ENCODE data around the gene P2RX6. TPM values are rescaled to one million over a fixed set of nuclear protein-coding genes. Genes with fewer than 3 reads are reported as not detected.
"Not testable (repeated sequence)": the region's sequence is repeated elsewhere in the genome, so short reads cannot be mapped to it uniquely, and the experiment has no call there.

Gene P2RX6
- total and polyA plus RNA-seq, 2 experiments from 2014 or later, result 3.3 to 8.0 TPM

- Histone ChIP-seq H3K4me1 (ENCODE audit: insufficient read depth) (peaks cover 11% of the 10 kb centered on the region), H3K9me2 (replicated peaks; ENCODE audit: insufficient read depth) (no peaks in the 10 kb centered on the region), H3K79me2 (no peaks in the 10 kb centered on the region), H4K20me1 (ENCODE audit: insufficient read depth, poor library complexity, severe bottlenecking) (no peaks in the 10 kb centered on the region), H2AFZ (no peak overlapping the region), H3K27ac (no peak overlapping the region), H3K4me2 (no peak overlapping the region), H3K36me3 (replicated peaks; ENCODE audit: insufficient read depth, low read depth) (no peaks in the 10 kb centered on the region), H3K9me3 (ENCODE audit: low read depth) (no peaks in the 10 kb centered on the region), H3K4me3 (no peak overlapping the region), H3K27me3 (no peaks in the 10 kb centered on the region)
- 95% methylated on average over 14 of the region's 14 CpGs for WGBS (ENCODE audit: low lambda C conversion rate, missing lambda C conversion rate)
- TF ChIP-seq, protein P1, sequence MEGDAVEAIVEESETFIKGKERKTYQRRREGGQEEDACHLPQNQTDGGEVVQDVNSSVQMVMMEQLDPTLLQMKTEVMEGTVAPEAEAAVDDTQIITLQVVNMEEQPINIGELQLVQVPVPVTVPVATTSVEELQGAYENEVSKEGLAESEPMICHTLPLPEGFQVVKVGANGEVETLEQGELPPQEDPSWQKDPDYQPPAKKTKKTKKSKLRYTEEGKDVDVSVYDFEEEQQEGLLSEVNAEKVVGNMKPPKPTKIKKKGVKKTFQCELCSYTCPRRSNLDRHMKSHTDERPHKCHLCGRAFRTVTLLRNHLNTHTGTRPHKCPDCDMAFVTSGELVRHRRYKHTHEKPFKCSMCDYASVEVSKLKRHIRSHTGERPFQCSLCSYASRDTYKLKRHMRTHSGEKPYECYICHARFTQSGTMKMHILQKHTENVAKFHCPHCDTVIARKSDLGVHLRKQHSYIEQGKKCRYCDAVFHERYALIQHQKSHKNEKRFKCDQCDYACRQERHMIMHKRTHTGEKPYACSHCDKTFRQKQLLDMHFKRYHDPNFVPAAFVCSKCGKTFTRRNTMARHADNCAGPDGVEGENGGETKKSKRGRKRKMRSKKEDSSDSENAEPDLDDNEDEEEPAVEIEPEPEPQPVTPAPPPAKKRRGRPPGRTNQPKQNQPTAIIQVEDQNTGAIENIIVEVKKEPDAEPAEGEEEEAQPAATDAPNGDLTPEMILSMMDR (IDR thresholded peaks at IDR 0.05; ENCODE audit: poor library complexity), result no peak
- TF ChIP-seq EZH2 (IDR thresholded peaks at IDR 0.05; ENCODE audit: borderline replicate concordance), result no peak
- no peak for TF ChIP-seq EZH2phosphoT487 (IDR thresholded peaks at IDR 0.05; ENCODE audit: low read depth, severe bottlenecking, unreplicated experiment)
- DNase-seq (ENCODE audit: low spot score), result no peak
These were observed 32.2 kb downstream of the P2RX6 start for GRCh38 chr22:21047035-21047661.

GRCh38 chr22:21047730-21048129 lies 32.8 kb downstream of the P2RX6 start:
- H2AFZ ChIP-seq, result no peak overlapping the region
- WGBS (ENCODE audit: low lambda C conversion rate, missing lambda C conversion rate), result 88% methylated on average over 7 of the region's 7 CpGs
- H3K27ac ChIP-seq, result no peak overlapping the region
- no peaks in the 10 kb centered on the region for H3K36me3 ChIP-seq (replicated peaks; ENCODE audit: insufficient read depth, low read depth)
- peaks cover 11% of the 10 kb centered on the region for H3K4me1 ChIP-seq (ENCODE audit: insufficient read depth)
- TF ChIP-seq, protein P1 (IDR thresholded peaks at IDR 0.05; ENCODE audit: poor library complexity), result no peak
- no peak for TF ChIP-seq EZH2phosphoT487 (IDR thresholded peaks at IDR 0.05; ENCODE audit: low read depth, severe bottlenecking, unreplicated experiment)
- no peaks in the 10 kb centered on the region for H3K27me3 ChIP-seq
- no peak for DNase-seq (ENCODE audit: low spot score)
- no peaks in the 10 kb centered on the region for H3K9me2 ChIP-seq (replicated peaks; ENCODE audit: insufficient read depth)
- H3K9me3 ChIP-seq (ENCODE audit: low read depth), result no peaks in the 10 kb centered on the region
- H3K4me3 ChIP-seq, result no peak overlapping the region
- H3K4me2 ChIP-seq, result no peak overlapping the region
- H3K79me2 ChIP-seq, result no peaks in the 10 kb centered on the region
- no peaks in the 10 kb centered on the region for H4K20me1 ChIP-seq (ENCODE audit: insufficient read depth, poor library complexity, severe bottlenecking)

GRCh38 chr22:21048448-21048847 lies 33.5 kb downstream of the P2RX6 start:
- not testable (repeated sequence) for DNase-seq (ENCODE audit: low spot score); H3K4me2 ChIP-seq; H3K79me2 ChIP-seq; H3K9me2 ChIP-seq (replicated peaks; ENCODE audit: insufficient read depth); H3K4me3 ChIP-seq; H3K9me3 ChIP-seq (ENCODE audit: low read depth); H3K36me3 ChIP-seq (replicated peaks; ENCODE audit: insufficient read depth, low read depth); H3K27me3 ChIP-seq; H2AFZ ChIP-seq; H3K27ac ChIP-seq; H4K20me1 ChIP-seq (ENCODE audit: insufficient read depth, poor library complexity, severe bottlenecking)
- peaks cover 11% of the 10 kb centered on the region for H3K4me1 ChIP-seq (ENCODE audit: insufficient read depth)
- WGBS (ENCODE audit: low lambda C conversion rate, missing lambda C conversion rate), result 83% methylated on average over 5 of the region's 5 CpGs

DNA sequence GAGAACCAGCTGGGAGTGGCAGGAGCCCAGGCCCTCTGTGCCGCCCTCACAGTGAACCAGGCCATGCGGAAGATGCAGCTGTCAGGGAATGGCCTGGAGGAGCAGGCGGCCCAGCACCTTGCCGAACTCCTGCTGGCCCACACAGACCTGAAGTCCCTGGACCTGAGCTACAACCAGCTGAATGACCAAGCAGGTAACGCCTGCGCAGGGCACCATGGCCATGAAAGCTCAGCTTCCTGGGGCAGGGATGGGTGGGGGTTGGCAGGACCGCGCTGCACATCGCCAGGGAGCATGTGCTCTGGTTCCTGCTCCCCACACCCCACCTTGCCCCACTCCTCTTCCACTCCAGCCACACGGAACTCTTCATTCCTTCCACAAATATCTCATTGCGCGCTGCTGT lies 34.0 kb downstream of the P2RX6 start:
- not testable (repeated sequence) for H2AFZ ChIP-seq; H3K79me2 ChIP-seq; H3K4me2 ChIP-seq; H3K9me3 ChIP-seq (ENCODE audit: low read depth); H3K36me3 ChIP-seq (replicated peaks; ENCODE audit: insufficient read depth, low read depth); H4K20me1 ChIP-seq (ENCODE audit: insufficient read depth, poor library complexity, severe bottlenecking); H3K4me3 ChIP-seq; H3K27ac ChIP-seq; DNase-seq (ENCODE audit: low spot score); H3K9me2 ChIP-seq (replicated peaks; ENCODE audit: insufficient read depth); H3K27me3 ChIP-seq
- WGBS (ENCODE audit: low lambda C conversion rate, missing lambda C conversion rate), result 87% methylated on average over 8 of the region's 12 CpGs
- peaks cover 11% of the 10 kb centered on the region for H3K4me1 ChIP-seq (ENCODE audit: insufficient read depth)

All from hepatocyte (in vitro differentiated cells).